Ectodermal cell (in vitro differentiated cells): ENCODE data around the gene KRTAP5-2.
"Not testable (repeated sequence)": the region's sequence is repeated elsewhere in the genome, so short reads cannot be mapped to it uniquely, and the experiment has no call there.

Experiments
- H3K27ac ChIP-seq: 2 replicates; pipeline ENCODE4 v1.7.0; 2013; ENCODE audit warnings: mild to moderate bottlenecking, low read depth, low read length; ENCODE audit not compliant: insufficient read depth, poor library complexity, severe bottlenecking
- H3K27me3 ChIP-seq: 2 replicates; pipeline ENCODE4 v1.7.0; 2013; ENCODE audit warnings: mild to moderate bottlenecking, low read length; ENCODE audit not compliant: insufficient read depth, control insufficient read depth, poor library complexity, severe bottlenecking
- H3K36me3 ChIP-seq: one replicate; pipeline ENCODE4 v1.7.0; 2013; ENCODE audit warnings: low read length; ENCODE audit not compliant: control insufficient read depth, insufficient read depth
- H3K4me1 ChIP-seq: one replicate; pipeline ENCODE4 v1.7.0; 2013; ENCODE audit warnings: low read length; ENCODE audit not compliant: control insufficient read depth, insufficient read depth
- H3K4me3 ChIP-seq: 2 replicates; pipeline ENCODE4 v1.7.0; 2013; ENCODE audit warnings: low read depth, low read length, control low read depth; ENCODE audit not compliant: insufficient read depth
- H3K9me3 ChIP-seq: 2 replicates; pipeline ENCODE4 v1.7.0; 2013; ENCODE audit warnings: mild to moderate bottlenecking, low read length, moderate library complexity; ENCODE audit not compliant: control insufficient read depth
- WGBS, 2 experiments: methylation state at CpG; one replicate each; pipeline ENCODE4 v1.1.7; 2013; ENCODE audit warnings: missing lambda C conversion rate in 2 of 2; 5-methylcytosine and 5-hydroxymethylcytosine counted together

KRTAP5-2 gene

DNA sequence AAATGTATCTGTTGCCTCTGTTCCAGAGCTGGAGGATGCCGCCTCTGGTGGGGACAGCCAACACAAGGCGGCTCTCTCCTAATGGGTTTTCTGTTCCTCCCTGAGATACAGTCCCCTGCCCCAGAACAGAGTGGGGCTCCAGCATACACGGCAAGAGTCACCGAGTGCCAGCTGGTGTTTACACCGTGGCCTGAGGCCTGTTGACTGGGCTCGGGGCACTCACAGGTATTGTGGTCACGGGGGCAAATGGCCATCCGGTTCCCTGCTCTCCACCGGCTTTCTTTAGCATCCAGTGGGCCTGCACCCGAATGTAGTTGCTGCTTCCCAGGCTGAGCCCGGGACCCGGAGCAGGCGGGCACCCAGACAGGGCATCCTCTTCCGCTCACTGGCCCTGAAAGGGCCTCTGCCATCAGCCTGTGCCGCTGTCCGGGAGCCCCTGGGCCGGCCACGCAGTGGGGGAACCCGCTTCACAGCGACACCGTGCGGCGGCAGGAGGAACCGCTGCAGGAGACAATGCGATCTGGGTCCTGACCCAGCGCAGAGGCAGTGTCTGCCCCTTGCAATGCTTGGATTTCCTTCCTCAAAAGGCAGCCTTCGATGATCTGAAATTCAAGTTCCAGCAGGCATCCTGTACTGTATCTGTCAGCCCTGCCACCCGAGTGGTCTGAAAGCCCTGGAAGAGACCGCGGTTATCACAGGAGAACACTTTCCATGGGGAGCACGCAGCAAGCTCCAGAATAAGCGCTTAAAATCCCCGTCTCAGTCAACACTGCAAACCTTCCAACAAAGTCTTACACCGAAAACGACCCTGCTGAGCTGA, 30.6 kb upstream of the KRTAP5-2 start:
- no peaks in the 10 kb centered on the region for H3K9me3 ChIP-seq
- H3K4me3 ChIP-seq: no peak overlapping the region
- peaks cover 15% of the 10 kb centered on the region for H3K27me3 ChIP-seq
- WGBS, 2 experiments: 43% methylated on average over 35 of the region's 35 CpGs
- no peaks in the 10 kb centered on the region for H3K4me1 ChIP-seq
- no peak overlapping the region for H3K27ac ChIP-seq
- no peaks in the 10 kb centered on the region for H3K36me3 ChIP-seq

DNA sequence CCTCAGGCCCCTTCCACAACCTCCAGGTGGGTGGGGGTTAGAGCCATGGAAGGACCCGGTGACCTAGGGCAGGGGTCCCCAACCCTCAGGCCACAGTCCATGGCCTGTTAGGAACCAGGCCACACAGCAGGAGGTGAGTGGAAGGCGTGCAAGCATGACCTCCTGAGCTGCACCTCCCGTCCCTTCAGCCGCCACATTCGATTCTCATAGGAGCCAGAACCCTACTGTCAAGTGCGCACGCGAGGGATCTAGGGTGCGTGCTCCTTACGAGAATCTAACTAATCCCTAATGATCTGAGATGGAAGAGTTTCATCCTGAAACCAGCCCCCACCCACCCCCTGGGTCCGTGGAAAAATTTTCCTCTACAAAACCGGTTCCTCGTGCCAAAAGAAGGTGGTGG, 27.4 kb upstream of the KRTAP5-2 start:
- peaks cover 10% of the 10 kb centered on the region for H3K27me3 ChIP-seq
- no peaks in the 10 kb centered on the region for H3K4me1 ChIP-seq
- no peaks in the 10 kb centered on the region for H3K36me3 ChIP-seq
- no peak overlapping the region for H3K4me3 ChIP-seq
- WGBS, 2 experiments: 93 to 94% methylated on average over 13 of the region's 13 CpGs
- H3K27ac ChIP-seq: no peak overlapping the region
- H3K9me3 ChIP-seq: no peaks in the 10 kb centered on the region

DNA sequence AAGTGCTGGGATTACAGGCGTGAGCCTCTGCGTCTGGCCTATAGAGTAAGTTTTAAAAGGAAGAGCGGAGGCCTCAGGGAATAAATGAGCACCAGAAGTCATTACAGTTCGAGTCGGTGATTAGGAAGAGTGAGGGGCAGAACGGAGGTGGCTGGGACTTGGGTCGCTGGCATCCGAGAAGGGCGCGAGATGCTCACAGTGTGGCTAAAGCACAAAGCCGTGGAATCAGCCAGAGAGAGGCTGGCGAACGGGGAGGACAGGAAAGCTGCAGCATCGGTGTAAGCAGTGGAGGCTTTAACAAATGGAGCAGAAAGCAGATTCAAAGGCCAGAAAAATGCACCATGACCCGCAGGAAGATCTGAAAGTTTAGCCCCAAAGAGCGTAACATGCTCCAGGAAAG, 26.5 kb upstream of the KRTAP5-2 start:
- H3K4me1 ChIP-seq: no peaks in the 10 kb centered on the region
- H3K27me3 ChIP-seq: peaks cover 4% of the 10 kb centered on the region
- no peak overlapping the region for H3K27ac ChIP-seq
- H3K9me3 ChIP-seq: no peaks in the 10 kb centered on the region
- H3K4me3 ChIP-seq: no peak overlapping the region
- WGBS, 2 experiments: 82 to 84% methylated on average over 16 of the region's 16 CpGs
- no peaks in the 10 kb centered on the region for H3K36me3 ChIP-seq

DNA sequence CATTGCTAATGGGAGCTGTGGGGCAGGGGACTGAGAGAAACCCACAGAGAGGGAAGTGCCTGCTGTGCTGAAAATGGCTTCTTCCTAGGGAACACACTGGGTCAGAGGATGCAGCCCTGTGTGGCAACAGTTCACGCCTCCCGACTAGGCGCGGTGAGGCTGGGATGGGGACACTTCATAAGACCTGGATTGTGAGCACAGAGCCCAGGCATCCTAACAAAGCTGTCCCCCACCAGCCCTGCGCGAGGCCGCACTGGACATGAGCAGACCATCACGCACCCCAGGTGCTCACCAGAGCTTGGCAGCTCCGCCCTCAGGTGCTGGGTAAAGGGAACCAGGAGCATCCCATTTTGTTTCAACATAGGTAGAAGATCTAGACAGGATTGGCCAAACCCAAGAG, 25.6 kb upstream of the KRTAP5-2 start:
- Histone ChIP-seq H3K4me3 (no peak overlapping the region), H3K27me3 (no peaks in the 10 kb centered on the region)
- 86 to 90% methylated on average over 9 of the region's 9 CpGs for WGBS, 2 experiments

DNA sequence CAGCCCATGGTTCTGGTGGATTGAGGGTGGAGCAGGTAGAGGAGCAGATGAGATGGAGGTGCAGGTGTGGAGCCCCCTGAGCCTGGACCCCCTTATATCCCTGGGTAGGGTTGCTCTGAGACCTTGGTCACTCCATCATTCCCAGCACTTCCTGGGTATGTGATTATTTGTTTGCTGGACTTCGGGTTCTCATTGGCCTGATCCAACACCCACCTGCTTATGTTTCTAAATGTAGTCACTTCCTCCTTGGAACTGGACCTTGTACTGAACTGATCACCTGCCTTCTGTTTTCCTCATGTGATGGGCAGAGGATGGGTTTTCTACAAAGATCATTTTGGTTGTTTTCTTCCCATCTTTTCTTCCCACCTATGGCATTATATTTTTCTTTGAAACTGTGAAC, 24.0 kb upstream of the KRTAP5-2 start, which contains the start of gene KRTAP5-4:
Gene KRTAP5-4, minus strand, starts transcription at position 53 of the 400 bp plus-strand sequence. Its CDS starts 45 bp downstream, at position 8.
- H3K27me3 ChIP-seq: no peaks in the 10 kb centered on the region

More for the DNA sequence above, 25.6 kb upstream of the KRTAP5-2 start:
- Histone ChIP-seq H3K36me3 (no peaks in the 10 kb centered on the region), H3K9me3 (no peaks in the 10 kb centered on the region), H3K27ac (no peak overlapping the region), H3K4me1 (no peaks in the 10 kb centered on the region)

DNA sequence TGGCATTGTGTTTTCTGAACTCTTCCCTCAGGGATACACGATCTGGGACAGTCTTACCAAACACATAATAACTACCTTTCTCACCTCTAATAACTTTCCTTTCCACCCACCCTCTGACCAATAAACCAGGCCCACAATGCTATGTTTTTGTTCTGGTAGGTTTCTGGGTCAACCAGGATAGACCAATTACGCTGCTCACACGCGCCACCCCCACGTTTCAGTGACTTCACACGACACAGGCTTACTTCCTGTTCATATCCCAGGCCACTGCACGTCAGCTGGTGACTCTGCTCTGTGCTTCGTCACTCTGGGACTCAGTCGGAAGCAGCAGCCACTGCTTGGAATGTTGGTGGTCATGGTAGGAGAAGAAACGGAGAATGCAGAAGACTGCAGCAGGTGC, 21.4 kb upstream of the KRTAP5-2 start:
- Histone ChIP-seq H3K36me3 (no peaks in the 10 kb centered on the region), H3K27me3 (no peaks in the 10 kb centered on the region), H3K4me3 (no peak overlapping the region), H3K9me3 (no peaks in the 10 kb centered on the region), H3K4me1 (no peaks in the 10 kb centered on the region), H3K27ac (no peak overlapping the region)
- 87 to 90% methylated on average over 10 of the region's 10 CpGs for WGBS, 2 experiments

More for the DNA sequence above, 24.0 kb upstream of the KRTAP5-2 start, which contains the start of gene KRTAP5-4:
- H3K9me3 ChIP-seq: no peaks in the 10 kb centered on the region
- H3K4me3 ChIP-seq: no peak within 1 kb of the TSS
- no peaks in the 10 kb centered on the region for H3K36me3 ChIP-seq
- H3K4me1 ChIP-seq: no peaks in the 10 kb centered on the region
- no peak within 1 kb of the TSS for H3K27ac ChIP-seq
- WGBS, 2 experiments: 89 to 100% methylated on average over 1 of the region's 1 CpG

DNA sequence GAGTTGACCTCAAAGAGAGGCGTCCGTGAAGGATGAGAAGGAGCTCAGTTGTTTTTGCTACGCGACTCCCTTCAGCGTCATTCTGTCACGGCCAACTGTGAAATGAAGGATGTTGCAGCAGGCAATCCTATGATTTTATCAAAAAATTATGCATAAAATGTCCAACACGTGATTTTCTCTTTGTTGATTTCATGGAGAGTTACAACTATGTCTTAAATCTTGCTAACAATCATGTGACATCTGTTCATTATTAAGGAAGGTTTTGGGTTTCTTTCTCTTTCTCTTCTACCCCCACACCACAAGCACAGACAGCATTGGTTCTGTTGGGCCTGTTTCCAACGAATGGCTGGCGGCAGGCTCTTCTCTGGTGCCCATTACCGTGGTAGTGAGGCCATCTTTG, 20.1 kb upstream of the KRTAP5-2 start:
- 77 to 82% methylated on average over 9 to 10 of the region's 10 CpGs for WGBS, 2 experiments
- H3K9me3 ChIP-seq: no peaks in the 10 kb centered on the region
- H3K36me3 ChIP-seq: no peaks in the 10 kb centered on the region
- no peak overlapping the region for H3K4me3 ChIP-seq
- no peak overlapping the region for H3K27ac ChIP-seq
- H3K27me3 ChIP-seq: no peaks in the 10 kb centered on the region
- H3K4me1 ChIP-seq: no peaks in the 10 kb centered on the region

DNA sequence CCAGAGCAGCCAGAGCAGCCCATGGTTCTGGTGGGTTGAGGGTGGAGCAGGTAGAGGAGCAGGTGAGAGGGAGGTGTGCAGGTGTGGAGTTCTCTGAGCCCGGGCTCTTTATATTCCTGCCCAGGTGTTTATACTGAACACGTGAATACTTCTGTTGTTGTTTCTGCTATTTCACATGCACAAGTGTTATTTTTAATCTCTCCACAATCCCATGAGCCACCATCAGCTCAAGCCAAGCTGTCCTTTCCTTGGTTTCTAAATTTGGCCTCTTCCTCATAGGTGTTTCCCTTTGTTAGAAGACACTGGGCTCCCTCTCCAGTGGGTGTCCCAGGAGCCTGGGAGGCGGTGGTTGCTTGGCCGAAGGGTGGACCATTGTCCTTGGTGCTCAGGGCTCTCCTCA, 10.3 kb upstream of the KRTAP5-2 start, which contains the start of gene KRTAP5-3:
Gene KRTAP5-3, minus strand, starts transcription at position 101 of the 400 bp plus-strand sequence. Its CDS starts 78 bp downstream, at position 23.
- peaks cover 14% of the 10 kb centered on the region for H3K4me1 ChIP-seq
- 77 to 85% methylated on average over 4 of the region's 4 CpGs for WGBS, 2 experiments

DNA sequence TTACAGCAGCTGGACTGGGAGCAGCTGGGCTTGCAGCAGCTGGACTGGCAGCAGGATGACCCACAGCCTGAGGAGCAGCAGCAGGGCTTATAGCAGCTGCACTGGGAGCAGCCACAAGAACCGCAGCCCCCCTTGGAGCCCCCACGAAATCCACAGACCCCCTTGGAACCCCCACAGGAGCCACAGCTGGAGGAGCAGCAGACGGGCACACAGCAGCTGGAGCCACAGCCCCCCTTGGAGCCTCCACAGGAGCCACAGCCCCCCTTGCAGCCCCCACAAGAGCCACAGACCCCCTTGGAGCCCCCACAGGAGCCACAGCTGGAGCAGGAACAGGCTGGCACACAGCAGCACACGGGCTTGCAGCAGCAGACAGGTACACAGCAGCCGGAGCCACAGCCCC, 9.8 kb upstream of the KRTAP5-2 start:
- not testable (repeated sequence) for H3K27me3 ChIP-seq, H3K36me3 ChIP-seq, H3K4me3 ChIP-seq, H3K9me3 ChIP-seq, H3K27ac ChIP-seq
- H3K4me1 ChIP-seq: peaks cover 14% of the 10 kb centered on the region
- 76 to 84% methylated on average over 5 of the region's 5 CpGs for WGBS, 2 experiments

More for the DNA sequence above, 10.3 kb upstream of the KRTAP5-2 start, which contains the start of gene KRTAP5-3:
- H3K27me3 ChIP-seq: no peaks in the 10 kb centered on the region
- no peak within 1 kb of the TSS for H3K4me3 ChIP-seq
- H3K9me3 ChIP-seq: no peaks in the 10 kb centered on the region
- H3K36me3 ChIP-seq: no peaks in the 10 kb centered on the region
- H3K27ac ChIP-seq: no peak within 1 kb of the TSS

DNA sequence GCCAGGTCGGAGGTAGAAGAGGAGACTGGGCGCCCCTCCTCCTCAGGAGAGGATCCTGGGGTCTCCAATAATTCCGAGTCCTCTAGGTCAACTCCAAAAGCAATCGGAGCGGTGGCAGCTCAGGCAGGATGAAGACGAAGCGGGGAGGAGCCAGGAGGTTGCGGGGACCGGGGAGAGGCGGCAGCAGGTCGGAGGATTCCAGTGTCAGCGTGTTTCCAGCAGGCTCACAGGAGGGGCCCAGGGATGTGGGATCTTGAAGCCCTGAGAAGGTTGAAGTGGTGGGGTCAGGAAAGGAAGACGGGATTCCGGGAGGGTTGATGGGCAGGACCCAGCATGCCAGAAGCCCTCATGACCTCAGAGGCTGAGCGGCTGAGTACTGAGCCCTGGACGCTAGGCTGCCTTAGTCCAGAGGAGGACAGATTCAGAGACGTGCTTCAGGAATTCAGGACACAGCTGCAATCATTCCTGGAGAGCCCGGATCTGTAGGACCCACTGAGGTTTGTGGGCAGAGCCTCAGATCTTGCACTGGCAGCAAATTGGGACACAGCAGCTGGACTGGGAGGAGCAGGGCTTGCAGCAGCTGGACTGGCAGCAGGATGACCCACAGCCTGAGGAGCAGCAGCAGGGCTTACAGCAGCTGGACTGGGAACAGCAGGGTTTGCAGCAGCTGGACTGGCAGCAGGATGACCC, 9.2 kb upstream of the KRTAP5-2 start:
- not testable (repeated sequence) for H3K4me3 ChIP-seq, H3K27ac ChIP-seq, H3K9me3 ChIP-seq, H3K27me3 ChIP-seq, H3K36me3 ChIP-seq
- peaks cover 14% of the 10 kb centered on the region for H3K4me1 ChIP-seq
- 34 to 36% methylated on average over 18 of the region's 18 CpGs for WGBS, 2 experiments
